Activated CD4-positive, alpha-beta T cell treated with anti-CD3 and anti-CD28 coated beads, Interleukin-2, amount 10 ng/mL, durations not matched to agents 7 days and 5 days (primary cell): Measurements from ENCODE around the gene METRN. TPM values are rescaled to one million over a fixed set of nuclear protein-coding genes. Genes with fewer than 3 reads are reported as not detected.

Experiments
- CTCF ChIA-PET: fragments of 350-600 bp; sonication (Branson Sonifier 250); formaldehyde crosslinking; loops from one replicate; lab custom pipeline; 2021; ENCODE audit warnings: antibody characterized with exemption; lab: Charles Lee
- POLR2A ChIA-PET: fragments of 350-600 bp; sonication (Branson Sonifier 250); formaldehyde crosslinking; loops from one replicate; lab custom pipeline; 2021; ENCODE audit warnings: antibody characterized with exemption; lab: Charles Lee
- DNase-seq: peaks from one replicate; pipeline ENCODE4 v3.0.0-alpha.2; 2020
- H3K27ac Mint-ChIP-seq: one replicate; pipeline ENCODE4 v1.8.0; 2021; ENCODE audit warnings: mild to moderate bottlenecking, moderate library complexity, mixed read lengths
- H3K27me3 Mint-ChIP-seq: one replicate; pipeline ENCODE4 v1.8.0; 2021; ENCODE audit warnings: mixed read lengths
- H3K36me3 Mint-ChIP-seq: one replicate; pipeline ENCODE4 v1.8.0; 2021; ENCODE audit warnings: low read depth, mixed read lengths
- H3K4me1 Mint-ChIP-seq: one replicate; pipeline ENCODE4 v1.8.0; 2021; ENCODE audit warnings: mixed read lengths
- H3K4me3 Mint-ChIP-seq: one replicate; pipeline ENCODE4 v1.8.0; 2021; ENCODE audit warnings: mild to moderate bottlenecking, moderate library complexity, mixed read lengths
- H3K9me3 Mint-ChIP-seq: one replicate; pipeline ENCODE4 v1.8.0; 2021; ENCODE audit warnings: mixed read lengths
- total RNA-seq, 2 experiments: library from RNA; stranded (reverse); gene quantifications; one replicate each; pipeline ENCODE4 v1.2.3, GENCODE V29; 2021

Gene METRN
- total RNA-seq, 2 experiments from 2014 or later, result 2.5 to 3.0 TPM

GRCh38 chr16:767743-768235, 52.9 kb downstream of the METRN start:
- Mint-ChIP-seq H3K27me3 (no peaks in the 10 kb centered on the region), H3K9me3 (no peaks in the 10 kb centered on the region), H3K4me3 (no peak overlapping the region), H3K4me1 (no peaks in the 10 kb centered on the region), H3K27ac (no peak overlapping the region), H3K36me3 (no peaks in the 10 kb centered on the region)
- no peak for DNase-seq
- ChIA-PET POLR2A (no interaction called here), CTCF (no interaction called here)

GRCh38 chr16:768428-768827, 53.5 kb downstream of the METRN start:
- no peaks in the 10 kb centered on the region for H3K4me1 Mint-ChIP-seq
- no peaks in the 10 kb centered on the region for H3K27me3 Mint-ChIP-seq
- H3K9me3 Mint-ChIP-seq, result no peaks in the 10 kb centered on the region
- DNase-seq, result no peak
- H3K27ac Mint-ChIP-seq, result no peak overlapping the region
- ChIA-PET CTCF (no interaction called here), POLR2A (no interaction called here)
- no peaks in the 10 kb centered on the region for H3K36me3 Mint-ChIP-seq
- H3K4me3 Mint-ChIP-seq, result no peak overlapping the region

Other genes with a start within 250 kb of the METRN start
- gene CAPN15, start 187.4 kb upstream of the METRN start, total RNA-seq, result 10 to 100 TPM; 59.1 to 72.1 TPM
- gene PRR35, start 154.7 kb upstream of the METRN start, total RNA-seq, result not detected
- 1 to 10 TPM; 1.9 to 2.7 TPM for gene NHLRC4, start 148.1 kb upstream of the METRN start, total RNA-seq
- gene PIGQ, start 145.2 kb upstream of the METRN start, total RNA-seq, result 10 to 100 TPM; 44.5 to 46.1 TPM
- gene RAB40C, start 125.1 kb upstream of the METRN start, total RNA-seq, result 10 to 100 TPM; 13.3 to 17.6 TPM
- 1 to 10 TPM; 1.8 to 2.7 TPM for gene WFIKKN1, start 84.1 kb upstream of the METRN start, total RNA-seq
- gene METTL26, start 78.8 kb upstream of the METRN start, total RNA-seq, result 10 to 100 TPM; 63.7 to 78.0 TPM
- gene MCRIP2, start 73.3 kb upstream of the METRN start, total RNA-seq, result 10 to 100 TPM; 17.3 to 20.2 TPM
- gene WDR90, start 65.8 kb upstream of the METRN start, total RNA-seq, result 10 to 100 TPM; 54.9 to 81.6 TPM
- 100 to 1,000 TPM; 128 to 150 TPM for gene RHOT2, start 47.0 kb upstream of the METRN start, total RNA-seq
- gene RHBDL1, start 39.4 kb upstream of the METRN start, total RNA-seq, result 1 to 10 TPM; 1.5 to 1.7 TPM
- gene STUB1, start 34.7 kb upstream of the METRN start, total RNA-seq, result 10 to 100 TPM; 68.7 to 69.7 TPM
- gene JMJD8, start 30.8 kb upstream of the METRN start, total RNA-seq, result 10 to 100 TPM; 33.8 to 34.3 TPM
- 10 to 100 TPM; 19.3 to 20.0 TPM for gene WDR24, start 24.7 kb upstream of the METRN start, total RNA-seq
- 10 to 100 TPM; 12.7 to 14.3 TPM for gene FBXL16, start 9.3 kb upstream of the METRN start, total RNA-seq
- gene ANTKMT, start 6.0 kb downstream of the METRN start, total RNA-seq, result 1 to 10 TPM; 5.5 to 8.7 TPM
- gene CCDC78, start 11.3 kb downstream of the METRN start, total RNA-seq, result 1 to 10 TPM; 1.6 to 2.3 TPM
- 1 to 10 TPM; 5.0 to 5.7 TPM for gene HAGHL, start 12.0 kb downstream of the METRN start, total RNA-seq
- gene CIAO3, start 25.9 kb downstream of the METRN start, total RNA-seq, result 10 to 100 TPM; 39.5 to 39.9 TPM
- not detected for gene MSLN, start 45.6 kb downstream of the METRN start, total RNA-seq
- 10 to 100 TPM; 25.4 to 26.1 TPM for gene RPUSD1, start 73.3 kb downstream of the METRN start, total RNA-seq
- gene CHTF18, start 73.5 kb downstream of the METRN start, total RNA-seq, result 100 to 1,000 TPM in 1 of 2 experiments, 10 to 100 TPM in 1; 85.9 to 111 TPM
- gene GNG13, start 85.6 kb downstream of the METRN start, total RNA-seq, result not detected